Activated CD8-positive, alpha-beta memory T cell treated with anti-CD3 and anti-CD28 coated beads for 48 hours (primary cell): Measurements from ENCODE around the gene C7.

Experiments
- DNase-seq, 3 experiments: peaks; one replicate each; pipeline ENCODE4 v3.0.0-alpha.2; 2020; ENCODE audit warnings: low read depth in 2 of 3, low spot score in 2 of 3

C7 gene

DNA sequence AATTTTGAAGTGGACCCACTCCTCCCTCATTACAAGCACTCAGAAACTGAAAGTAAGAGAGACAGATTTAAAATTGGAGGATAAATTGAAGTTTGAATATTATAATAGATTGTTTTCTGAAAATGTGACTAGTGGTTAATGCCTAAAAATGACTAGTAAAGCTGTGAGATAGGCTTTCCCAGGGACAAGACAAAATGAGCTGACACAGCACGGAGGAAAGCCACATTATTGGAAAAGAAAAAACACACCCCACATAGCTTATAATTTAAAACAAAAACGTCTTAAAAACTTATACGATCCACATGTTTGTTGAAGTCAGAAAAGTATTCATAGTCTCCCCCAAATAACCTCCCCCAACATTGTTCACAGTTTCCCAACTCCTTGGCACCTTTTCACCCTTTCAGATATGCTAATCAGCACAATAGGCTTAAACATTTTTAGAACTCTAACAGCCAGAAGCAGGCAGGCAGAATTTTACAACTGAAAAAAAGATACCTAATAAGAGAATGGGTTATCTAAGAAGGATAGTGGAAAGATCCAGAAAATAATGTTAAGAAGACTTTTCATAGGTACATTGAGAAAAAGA, 6.1 kb downstream of the C7 start:
- no peak for DNase-seq

DNA sequence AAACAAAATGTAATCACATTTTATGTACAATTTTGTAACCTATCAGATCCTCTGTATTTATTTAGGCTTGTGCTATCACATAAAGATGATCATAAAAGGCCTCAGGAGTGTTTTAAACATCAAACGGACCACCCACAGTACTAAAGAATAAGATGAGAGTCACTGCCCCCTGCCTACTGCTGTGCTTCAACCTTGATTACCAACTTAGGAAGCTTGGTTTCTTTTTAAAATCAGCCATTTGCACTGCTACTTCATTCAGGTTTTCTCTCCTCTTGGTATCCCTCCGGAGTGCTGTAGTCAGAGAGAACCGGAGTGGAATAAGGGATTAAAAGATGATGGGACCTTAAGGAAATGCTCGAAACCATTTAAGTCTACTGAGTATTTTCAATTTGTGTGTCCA, 6.9 kb downstream of the C7 start:
- no peak for DNase-seq

DNA sequence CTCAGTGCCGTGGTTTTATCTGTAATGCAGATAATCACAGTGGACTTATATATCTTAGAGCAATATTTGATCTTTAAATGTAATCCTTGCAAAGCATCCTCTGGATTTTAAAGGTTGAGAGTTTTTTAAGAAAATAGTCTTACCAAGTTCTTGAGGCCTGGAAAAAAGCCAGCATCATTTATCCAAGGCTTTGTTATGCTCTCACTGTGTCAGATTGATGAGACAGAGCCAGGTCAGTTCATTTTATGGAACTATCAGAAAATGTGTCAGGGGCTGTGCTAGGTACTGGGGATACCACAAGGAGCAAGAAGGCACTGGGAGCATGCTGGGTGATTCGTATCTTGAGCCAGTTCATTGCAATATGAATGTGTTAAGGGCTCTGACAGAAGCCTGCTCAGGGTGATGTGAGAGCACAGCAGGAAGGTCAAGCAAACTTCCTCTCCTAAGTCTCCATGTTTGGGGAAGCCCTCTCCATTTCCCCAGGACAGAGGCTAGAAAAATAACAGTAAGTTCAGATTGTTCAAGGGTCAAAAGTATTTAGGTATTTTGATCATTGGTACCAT, 19.7 kb downstream of the C7 start:
- no peak for DNase-seq

DNA sequence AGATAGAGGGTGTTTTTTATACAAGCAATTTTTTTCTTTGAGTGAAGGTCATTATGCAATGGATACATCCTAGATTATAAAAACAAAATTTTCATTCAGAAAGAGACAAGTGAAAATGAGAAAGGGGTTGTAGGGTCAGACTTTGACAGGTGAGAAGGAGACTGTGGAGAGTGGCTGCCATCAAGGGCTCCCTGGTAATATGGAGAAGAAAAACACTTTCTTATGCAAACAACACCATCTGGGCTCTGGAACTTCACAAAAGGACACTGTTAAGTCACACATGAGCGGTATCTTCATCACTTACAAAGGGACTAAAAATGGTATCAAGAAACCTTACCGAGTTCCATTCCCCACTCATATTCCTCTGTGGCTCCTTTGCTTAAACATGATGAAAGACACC, 23.5 kb downstream of the C7 start:
- DNase-seq: no peak

DNA sequence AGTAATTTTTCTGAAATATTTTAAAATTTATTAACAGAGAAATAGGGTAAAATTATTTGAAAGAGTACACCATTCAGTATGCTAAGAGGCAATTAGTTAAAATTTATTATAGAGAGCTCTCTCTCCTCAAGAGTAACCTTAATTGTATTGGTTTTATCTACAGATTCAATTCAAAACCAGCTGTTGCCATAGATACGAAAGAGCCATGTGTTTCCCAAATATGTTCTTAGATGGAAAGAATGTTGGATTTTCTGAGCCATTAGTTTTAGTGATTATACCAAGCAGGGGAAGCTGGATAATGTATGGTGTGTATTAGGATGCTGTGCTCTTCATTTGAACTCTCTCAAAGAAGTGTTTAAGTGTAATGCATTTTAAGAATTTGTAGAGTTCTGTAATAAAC, 27.8 kb downstream of the C7 start:
- no peak for DNase-seq

DNA sequence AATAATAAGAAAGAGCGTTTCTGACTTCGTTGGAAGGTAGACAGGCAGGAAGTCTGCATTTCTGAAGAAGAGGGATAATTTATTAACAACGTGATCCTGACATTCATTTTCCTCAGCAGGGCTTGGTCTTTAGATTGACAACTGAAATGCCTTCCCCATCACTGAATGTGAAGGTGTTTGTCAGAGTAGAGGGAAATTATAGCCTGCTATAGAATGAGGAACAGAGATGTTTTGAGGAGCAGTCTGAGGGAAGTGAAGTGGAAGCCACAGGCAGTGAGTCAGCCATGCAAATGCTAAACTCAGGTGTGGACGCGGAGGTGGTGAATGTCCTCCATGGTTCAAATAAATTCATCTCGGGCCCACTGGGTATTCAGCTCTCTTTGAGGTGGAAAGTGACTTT, 30.5 kb downstream of the C7 start:
- DNase-seq: no peak

DNA sequence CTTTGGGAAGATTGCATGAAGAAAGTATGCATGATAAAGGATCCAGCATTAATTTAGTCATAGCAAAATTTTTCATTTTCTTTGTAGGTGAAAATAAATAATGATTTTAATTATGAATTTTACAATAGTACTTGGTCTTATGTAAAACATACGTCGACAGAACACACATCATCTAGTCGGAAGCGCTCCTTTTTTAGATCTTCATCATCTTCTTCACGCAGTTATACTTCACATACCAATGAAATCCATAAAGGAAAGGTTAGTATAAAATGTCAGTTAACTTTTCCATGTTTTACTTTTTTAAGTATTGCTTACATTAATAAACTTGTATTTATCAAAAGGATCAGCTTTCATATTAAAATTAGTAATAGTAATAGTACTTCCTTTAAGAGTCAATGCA, 35.8 kb downstream of the C7 start:
- no peak for DNase-seq

DNA sequence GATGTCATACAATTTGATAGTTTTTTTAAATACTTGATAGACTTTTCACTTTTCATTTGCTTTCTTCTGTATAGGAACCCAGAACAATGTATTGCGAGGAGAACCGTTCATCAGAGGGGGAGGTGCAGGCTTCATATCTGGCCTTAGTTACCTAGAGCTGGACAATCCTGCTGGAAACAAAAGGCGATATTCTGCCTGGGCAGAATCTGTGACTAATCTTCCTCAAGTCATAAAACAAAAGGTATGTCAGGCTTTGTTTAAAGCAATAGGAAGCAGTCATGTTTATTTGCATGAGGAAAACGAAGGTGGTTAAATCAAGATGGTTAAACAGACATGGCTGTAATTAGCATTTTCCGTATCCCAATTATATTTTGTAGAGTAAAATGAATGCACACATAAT, 46.0 kb downstream of the C7 start:
- no peak for DNase-seq

DNA sequence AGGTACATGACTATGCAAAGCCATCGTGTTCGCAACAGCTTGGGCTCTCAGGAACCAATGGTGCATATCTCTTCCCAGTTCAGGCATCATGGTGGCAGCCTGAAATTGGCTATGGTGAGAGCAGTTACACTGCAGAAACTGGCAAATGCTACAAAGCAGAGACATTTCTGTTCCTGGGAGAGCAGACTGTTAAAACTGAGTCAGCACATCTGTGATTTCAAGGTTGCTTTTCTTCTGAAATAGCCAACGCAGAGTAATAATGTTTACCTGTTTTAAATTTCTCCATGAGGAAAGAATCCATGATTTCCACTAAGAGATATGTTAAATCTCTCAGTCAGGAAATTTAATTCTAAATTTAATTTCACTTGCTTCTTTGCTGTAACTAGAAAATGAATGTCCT, 47.8 kb downstream of the C7 start:
- DNase-seq: no peak

DNA sequence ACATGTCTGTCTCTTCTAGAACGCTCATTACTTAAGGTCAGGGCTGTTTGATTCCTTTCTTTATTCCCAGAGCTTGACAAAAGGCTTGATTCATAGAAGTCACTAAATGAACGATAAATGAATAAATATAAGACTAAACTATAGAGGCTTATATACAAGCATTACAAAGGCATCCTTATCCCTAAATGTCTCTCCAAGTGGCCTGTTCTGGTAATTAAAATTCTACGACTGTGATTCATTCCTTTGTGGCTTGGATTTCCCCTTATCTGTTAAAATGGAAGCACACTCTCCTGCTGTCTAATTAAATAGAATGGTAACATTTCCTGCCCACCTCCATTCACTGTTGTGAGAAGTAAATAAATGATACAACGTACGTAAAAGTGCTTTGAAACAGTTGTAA, 49.5 kb downstream of the C7 start:
- DNase-seq: no peak

DNA sequence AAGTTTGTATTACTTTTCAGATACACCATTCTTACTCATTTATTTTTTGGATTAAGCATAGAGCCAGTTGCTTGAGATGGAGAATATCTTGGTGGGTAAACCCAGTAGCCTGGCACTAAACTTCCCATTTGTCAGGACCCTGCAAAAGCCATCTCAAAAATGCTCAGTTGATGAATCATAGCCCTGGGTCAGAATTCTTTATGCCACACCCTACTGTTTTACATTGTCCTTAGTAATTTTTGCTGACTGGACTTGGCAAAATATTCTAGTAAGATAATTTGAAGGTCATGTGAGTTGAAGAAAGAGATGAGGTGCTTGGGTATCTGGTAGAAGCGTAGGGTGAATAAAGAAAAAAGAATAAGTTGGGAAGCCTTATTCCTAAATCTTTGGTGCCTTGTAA, 50.7 kb downstream of the C7 start:
- no peak for DNase-seq

DNA sequence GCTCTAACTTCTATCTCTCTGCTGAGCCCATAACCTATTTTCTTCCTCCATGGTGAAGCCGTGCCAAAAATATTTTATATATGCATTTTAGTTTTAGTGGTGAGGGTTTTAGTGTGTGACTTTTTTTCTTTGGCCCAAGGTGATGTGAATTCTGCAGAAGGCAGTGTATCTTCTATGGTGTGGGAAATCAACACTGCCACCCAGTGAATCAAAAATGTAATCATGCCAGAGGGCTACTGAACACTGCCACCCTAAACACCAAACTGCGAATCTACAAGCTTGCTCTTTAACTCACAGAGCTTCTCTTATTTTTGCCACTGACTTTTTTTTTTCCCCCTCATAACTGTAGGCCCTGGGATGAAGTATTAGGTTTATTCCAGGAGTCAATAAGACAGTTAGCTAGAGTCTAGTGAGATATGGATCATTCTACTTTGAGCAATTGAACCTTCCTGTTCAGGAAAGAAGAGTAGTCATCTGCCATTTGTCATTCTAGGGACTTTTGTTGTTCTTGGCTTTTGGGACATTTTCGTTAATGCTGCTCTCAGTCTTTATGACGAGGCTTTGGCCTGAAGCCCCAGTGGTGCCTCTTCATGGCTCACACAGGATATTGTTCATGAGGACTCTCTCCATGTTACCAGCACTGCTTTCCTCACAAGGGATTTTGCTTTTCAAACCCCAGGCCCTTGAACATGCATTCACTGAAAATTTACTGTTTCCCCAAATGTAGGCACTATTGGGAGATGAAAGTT, 53.1 kb downstream of the C7 start:
- DNase-seq: no peak

DNA sequence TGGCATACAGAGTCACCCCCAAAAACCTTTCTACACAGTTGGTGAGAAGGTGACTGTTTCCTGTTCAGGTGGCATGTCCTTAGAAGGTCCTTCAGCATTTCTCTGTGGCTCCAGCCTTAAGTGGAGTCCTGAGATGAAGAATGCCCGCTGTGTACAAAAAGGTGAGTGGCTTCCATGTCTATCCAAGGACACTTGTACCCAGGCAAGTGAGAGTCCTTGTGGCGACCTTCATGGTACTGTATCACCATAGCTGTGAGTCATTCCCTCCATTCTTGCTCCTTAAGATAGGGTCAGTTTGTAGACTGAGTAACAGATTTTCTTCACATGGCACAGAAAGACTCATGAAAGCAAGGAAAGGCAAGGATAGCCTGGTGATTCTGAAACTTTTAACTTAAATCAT, 63.1 kb downstream of the C7 start:
- no peak for DNase-seq

DNA sequence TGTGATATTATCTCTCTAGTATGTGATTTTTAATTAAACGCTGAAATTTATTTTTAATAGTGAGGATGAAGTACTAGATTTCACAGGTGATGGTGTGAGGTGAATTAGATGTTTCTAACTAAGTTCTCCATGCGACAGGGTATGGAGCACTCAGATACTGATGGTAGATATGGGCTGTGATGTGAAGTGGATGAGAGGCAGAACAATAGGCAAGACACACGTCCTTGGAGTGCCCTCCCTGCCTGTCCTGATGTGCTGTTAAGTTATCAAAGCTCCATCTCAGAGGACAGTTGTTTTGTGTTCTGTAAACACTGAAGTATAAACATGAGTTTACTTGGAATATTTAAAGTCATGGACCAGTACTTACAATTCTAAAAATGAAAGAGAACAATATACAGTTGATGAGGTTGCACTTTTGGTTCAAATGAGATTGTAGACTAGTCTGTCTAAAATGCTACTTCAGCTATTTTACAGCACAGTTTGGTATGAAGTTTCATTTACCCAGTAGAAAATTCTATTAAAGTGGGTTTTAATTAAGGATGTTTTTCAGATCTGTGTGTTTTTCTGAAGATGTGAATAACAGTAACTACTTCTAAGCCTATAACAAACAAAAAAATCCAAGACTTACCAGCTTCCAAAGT, 64.2 kb downstream of the C7 start:
- DNase-seq: no peak

DNA sequence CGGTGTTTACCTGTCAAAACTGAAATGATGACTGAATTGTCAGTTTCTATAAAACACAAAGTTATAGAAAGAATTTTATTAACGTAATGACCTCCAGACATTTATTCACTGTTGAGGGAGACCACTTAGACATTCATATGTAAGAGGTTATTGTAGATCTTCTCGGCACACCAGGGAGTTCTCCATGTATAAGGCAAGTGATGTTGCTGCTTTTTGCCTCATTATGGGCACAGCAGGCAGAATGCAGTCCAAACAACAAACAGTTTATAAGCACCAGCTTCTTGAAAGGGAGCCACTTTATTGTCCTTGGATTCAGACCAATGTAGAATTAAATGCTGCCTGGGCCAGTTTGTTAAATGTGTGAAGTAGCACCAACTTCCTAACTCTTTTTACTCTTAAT, 66.7 kb downstream of the C7 start:
- DNase-seq: no peak

DNA sequence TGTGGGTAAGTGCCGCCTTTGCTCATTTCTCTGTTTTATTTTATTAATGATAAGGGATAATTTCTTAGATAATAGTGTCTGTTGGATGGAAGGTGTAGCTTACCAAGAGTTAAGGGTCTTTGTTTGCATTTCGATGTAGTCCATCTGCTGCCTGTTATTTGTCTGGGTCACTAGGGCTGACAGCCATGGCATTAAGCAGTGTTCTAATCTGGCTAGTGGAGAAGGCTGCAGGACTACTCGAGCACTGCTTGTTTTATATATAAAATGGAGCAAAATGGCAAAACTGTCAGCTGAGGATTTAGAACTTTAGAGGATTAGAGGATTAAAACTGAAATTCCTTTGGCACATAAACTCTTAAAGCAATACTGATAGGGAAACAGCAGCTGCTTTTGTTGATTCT, 67.5 kb downstream of the C7 start:
- DNase-seq: no peak

DNA sequence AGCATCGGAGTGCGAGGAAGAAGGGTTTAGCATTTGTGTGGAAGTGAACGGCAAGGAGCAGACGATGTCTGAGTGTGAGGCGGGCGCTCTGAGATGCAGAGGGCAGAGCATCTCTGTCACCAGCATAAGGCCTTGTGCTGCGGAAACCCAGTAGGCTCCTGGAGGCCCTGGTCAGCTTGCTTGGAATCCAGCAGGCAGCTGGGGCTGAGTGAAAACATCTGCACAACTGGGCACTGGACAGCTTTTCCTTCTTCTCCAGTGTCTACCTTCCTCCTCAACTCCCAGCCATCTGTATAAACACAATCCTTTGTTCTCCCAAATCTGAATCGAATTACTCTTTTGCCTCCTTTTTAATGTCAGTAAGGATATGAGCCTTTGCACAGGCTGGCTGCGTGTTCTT, 72.1 kb downstream of the C7 start:
- DNase-seq: no peak

DNA sequence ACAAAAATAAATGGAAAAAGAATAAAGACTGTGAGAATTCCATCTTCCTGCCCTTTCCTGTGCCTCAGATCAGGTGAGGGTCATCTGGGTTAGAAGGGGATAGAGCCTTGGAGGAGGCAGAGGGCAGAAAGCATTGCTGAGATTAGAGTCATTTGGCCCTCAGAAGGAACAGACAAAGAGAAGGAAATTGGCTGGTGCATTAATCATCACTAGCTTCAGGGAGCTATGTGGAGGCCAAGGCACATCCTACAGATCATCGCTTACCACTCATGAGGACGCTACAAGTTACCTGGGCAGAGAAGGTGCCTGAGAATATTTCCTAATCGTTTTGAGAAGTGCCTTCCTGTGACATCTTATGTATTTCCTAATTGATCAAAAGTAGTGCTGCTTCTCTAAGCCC, 74.5 kb downstream of the C7 start:
- DNase-seq: no peak

DNA sequence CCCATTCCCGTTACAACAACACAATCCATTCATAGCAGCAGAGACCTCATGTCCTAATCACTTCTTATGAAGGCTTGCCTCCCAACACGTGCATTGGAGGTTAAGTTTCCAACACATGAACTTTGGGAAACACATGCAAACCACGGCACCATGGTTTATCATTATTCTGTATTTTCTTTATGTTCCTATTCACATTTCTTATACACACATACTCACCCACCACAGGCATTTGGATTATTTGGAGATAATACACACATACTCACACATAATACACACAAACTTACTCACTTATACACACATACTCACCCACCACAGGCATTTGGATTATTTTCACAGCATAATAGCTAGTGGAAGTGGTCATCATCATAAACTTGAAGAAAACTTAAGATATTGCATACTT, 75.6 kb downstream of the C7 start:
- DNase-seq: no peak

DNA sequence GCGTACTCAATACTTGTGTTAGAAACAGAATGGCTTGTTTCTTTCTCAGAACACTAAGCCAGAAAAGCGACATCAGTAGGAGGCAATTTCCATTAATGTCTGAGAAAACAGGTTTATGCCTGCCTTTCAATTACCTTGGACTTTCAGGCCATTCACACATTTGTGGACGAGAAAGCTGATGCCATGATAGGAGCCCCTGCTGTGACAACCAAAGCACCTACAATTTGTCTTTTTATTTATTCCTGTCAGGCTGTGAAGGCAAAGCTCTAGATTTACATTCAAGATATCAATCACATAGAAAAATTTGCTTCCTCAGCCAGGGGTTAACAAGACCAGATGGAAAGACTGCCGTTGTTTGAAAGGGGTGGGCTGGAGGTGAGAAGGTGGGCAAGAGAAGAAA, 76.2 kb downstream of the C7 start:
- no peak for DNase-seq

DNA sequence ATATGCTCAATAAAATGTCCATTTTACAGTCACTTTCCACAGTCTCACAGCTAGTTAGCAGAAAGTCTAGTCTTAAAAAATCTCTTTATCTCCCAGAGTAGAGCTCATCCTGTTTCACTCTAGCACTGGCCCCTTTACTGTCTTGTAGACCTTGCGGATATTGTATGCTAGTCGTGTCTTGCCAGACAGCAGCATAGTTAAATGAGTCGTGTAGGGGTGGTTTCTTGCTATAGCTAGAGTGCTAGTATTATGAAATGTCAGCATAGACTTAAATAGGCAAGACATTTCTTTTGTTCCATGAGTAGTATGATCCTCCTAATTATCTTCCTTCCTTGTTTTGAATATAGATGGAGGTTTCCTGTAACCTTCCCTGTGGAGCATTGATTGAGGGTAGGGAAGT, 77.4 kb downstream of the C7 start:
- DNase-seq: no peak

DNA sequence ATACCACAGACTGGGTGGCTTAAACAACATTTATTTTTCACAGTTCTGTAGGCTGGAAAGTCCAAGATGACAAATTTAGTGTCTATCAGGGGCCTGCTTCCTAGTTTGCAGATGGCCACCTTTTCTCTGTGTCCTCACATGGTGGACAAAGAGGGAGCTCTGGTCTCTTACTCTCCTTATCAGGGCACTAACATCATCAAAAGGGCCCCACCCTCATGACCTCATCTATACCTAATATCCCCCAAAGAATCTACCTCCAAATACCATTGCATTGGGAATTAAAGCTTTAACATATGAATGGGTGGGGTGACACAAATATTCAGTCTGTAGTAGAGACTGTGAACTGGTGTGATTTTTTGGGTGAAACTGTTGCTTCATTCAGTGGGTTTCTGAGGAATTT, 78.1 kb downstream of the C7 start:
- DNase-seq: no peak
